ENCODE data around the gene ADSS1. TPM values are rescaled to one million over a fixed set of nuclear protein-coding genes. Genes with fewer than 3 reads are reported as not detected.
A peak's percentile ranks its signal among the peaks of the same experiment; 100 is the strongest.

ADSS1 gene
- total and polyA plus RNA-seq, 3 experiments from 2014 or later, result 1.4 to 1.6 (median 1.5) TPM

DNA sequence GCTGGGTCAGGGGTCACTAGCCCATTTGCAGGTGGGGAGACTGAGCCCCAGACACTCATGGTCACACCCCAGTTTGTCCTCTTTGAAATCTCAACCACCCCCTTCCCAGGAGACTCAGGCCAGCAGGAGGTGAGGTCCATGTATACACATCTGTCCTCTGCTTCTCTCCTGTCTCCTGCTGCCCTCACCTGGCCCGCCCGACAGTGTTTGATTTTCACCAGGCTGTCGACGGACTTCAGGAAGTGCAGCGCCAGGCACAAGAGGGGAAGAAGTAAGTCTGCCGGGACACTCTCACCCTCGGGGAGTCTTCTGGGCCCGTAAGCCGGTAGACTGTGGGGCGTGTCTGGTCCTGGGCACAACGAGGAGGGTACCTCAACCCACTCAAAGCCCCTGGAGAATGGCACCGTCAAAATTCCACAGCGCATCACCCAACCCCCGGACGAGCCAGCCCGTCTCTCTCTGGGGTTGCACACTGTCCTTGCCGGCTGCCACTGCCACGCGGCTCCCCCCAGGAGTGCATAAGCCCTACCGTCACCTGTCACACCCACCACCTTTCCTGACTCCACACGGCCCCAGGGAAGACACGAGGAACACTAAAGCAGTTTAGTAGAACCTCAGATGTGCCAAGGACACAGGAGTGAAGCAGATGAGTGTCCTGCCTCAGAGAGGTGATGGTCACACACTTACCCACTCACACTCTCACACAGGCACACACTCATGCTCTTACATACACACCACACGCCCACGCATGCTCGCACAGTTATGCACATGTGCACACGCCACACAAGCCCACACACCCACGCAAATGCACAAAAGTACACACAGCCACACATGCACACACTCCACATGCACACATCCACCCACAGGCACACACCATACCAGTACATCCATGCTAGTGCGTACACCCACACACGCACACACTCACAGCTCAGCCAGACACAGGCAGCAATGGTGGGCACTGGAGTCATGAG lies 15.8 kb downstream of the ADSS1 start:
- POLR2A ChIA-PET, result no interaction called here
- Mint-ChIP-seq H3K27me3 (no peaks in the 10 kb centered on the region), H3K9me3 (no peaks in the 10 kb centered on the region), H3K4me1 (no peaks in the 10 kb centered on the region), H3K36me3 (peaks cover 0 to 3% (median 0%) of the 10 kb centered on the region in 3 donors), H3K27ac (no peak overlapping the region), H3K4me3 (no peak overlapping the region)
- Histone ChIP-seq H3K36me3 (ENCODE audit: insufficient read depth, low read length) (no peaks in the 10 kb centered on the region), H3K4me3 (ENCODE audit: low read length) (no peak overlapping the region), H3K4me1 (ENCODE audit: insufficient read depth, low read length) (no peaks in the 10 kb centered on the region), H3K9me3 (ENCODE audit: low read length) (no peaks in the 10 kb centered on the region), H3K27ac (ENCODE audit: low read depth, low read length) (no peak overlapping the region), H3K27me3 (ENCODE audit: insufficient read depth, low read length, poor library complexity, severe bottlenecking) (no peaks in the 10 kb centered on the region)
- CTCF ChIA-PET, result no interaction called here
- no peak for DNase-seq

DNA sequence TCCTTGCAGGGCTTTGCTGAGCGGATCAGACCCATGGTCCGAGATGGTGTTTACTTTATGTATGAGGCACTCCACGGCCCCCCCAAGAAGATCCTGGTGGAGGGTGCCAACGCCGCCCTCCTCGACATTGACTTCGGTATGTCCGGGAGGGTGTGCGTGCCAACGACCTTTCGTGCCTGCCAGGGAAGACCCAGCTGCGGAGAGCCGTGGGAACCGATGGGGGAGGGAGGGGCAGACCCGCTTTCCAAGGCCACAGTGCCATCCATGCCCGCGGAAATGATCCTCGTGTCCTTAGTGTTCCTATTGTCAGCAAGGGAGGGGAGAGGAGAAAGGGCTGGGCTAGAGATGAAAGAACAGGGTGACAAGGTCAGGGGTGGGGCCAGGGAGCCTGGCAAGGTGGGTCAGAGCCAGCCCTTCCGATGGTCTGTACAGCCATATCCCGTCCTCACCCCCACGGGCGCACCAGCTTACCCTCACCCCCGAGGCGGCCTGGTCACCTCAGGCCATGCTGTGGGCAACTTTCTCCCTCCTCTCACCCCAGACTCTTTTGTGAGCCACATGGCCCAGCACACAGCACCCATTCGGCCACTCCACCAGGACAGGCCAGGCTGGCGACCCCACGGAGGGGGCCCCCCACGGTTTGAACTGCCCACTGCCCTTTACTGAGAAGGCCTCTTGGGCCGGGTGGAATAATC lies 17.2 kb downstream of the ADSS1 start:
- no peak for DNase-seq
- H3K27ac Mint-ChIP-seq, result no peak overlapping the region
- H3K27me3 Mint-ChIP-seq, result no peaks in the 10 kb centered on the region
- no peaks in the 10 kb centered on the region for H3K27me3 ChIP-seq (ENCODE audit: insufficient read depth, low read length, poor library complexity, severe bottlenecking)
- peaks cover 0 to 3% (median 0%) of the 10 kb centered on the region in 3 donors for H3K36me3 Mint-ChIP-seq
- H3K4me1 Mint-ChIP-seq, result peaks cover 3 to 11% (median 6%) of the 10 kb centered on the region in 3 donors
- H3K4me3 ChIP-seq (ENCODE audit: low read length), result no peak overlapping the region
- no peaks in the 10 kb centered on the region for H3K36me3 ChIP-seq (ENCODE audit: insufficient read depth, low read length)
- no peaks in the 10 kb centered on the region for H3K9me3 ChIP-seq (ENCODE audit: low read length)
- ChIA-PET POLR2A (no interaction called here), CTCF (no interaction called here)
- no peaks in the 10 kb centered on the region for H3K4me1 ChIP-seq (ENCODE audit: insufficient read depth, low read length)
- H3K4me3 Mint-ChIP-seq, result no peak overlapping the region
- H3K9me3 Mint-ChIP-seq, result no peaks in the 10 kb centered on the region
- no peak overlapping the region for H3K27ac ChIP-seq (ENCODE audit: low read depth, low read length)

DNA sequence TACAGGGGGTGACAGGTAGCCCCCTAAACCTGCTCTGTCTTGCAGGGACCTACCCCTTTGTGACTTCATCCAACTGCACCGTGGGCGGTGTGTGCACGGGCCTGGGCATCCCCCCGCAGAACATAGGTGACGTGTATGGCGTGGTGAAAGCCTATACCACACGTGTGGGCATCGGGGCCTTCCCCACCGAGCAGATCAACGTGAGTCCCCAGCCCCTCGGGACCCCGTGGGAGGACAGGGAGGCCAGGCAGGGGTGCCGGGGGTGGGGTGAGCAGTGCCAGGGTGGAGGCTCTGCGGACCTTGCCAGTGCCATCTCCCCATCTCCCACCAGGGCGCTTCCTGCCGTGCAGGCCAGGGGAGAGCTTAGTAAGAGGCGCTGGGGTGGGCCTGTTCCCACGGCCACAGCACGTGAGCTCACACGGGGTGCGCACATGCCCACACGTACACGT lies 17.8 kb downstream of the ADSS1 start:
- CTCF ChIA-PET, result interaction anchor here (1.0 to 1.2 kb wide), 2 partner anchors 10 to 18 kb away, joined by 3 read pairs; partner anchors contain the start of gene ADSS1
- Mint-ChIP-seq H3K9me3 (no peaks in the 10 kb centered on the region), H3K36me3 (peaks cover 0 to 3% (median 0%) of the 10 kb centered on the region in 3 donors), H3K27me3 (no peaks in the 10 kb centered on the region), H3K4me1 (peaks cover 3 to 16% (median 9%) of the 10 kb centered on the region in 3 donors), H3K27ac (no peak overlapping the region), H3K4me3 (no peak overlapping the region)
- POLR2A ChIA-PET, result interaction anchor here (1.1 kb wide), 1 partner anchor 11 kb away, joined by 3 read pairs; the partner anchor contains the start of gene SIVA1
- DNase-seq, result no peak
- Histone ChIP-seq H3K27ac (ENCODE audit: low read depth, low read length) (no peak overlapping the region), H3K4me1 (ENCODE audit: insufficient read depth, low read length) (no peaks in the 10 kb centered on the region), H3K9me3 (ENCODE audit: low read length) (no peaks in the 10 kb centered on the region), H3K4me3 (ENCODE audit: low read length) (no peak overlapping the region), H3K36me3 (ENCODE audit: insufficient read depth, low read length) (no peaks in the 10 kb centered on the region), H3K27me3 (ENCODE audit: insufficient read depth, low read length, poor library complexity, severe bottlenecking) (no peaks in the 10 kb centered on the region)

DNA sequence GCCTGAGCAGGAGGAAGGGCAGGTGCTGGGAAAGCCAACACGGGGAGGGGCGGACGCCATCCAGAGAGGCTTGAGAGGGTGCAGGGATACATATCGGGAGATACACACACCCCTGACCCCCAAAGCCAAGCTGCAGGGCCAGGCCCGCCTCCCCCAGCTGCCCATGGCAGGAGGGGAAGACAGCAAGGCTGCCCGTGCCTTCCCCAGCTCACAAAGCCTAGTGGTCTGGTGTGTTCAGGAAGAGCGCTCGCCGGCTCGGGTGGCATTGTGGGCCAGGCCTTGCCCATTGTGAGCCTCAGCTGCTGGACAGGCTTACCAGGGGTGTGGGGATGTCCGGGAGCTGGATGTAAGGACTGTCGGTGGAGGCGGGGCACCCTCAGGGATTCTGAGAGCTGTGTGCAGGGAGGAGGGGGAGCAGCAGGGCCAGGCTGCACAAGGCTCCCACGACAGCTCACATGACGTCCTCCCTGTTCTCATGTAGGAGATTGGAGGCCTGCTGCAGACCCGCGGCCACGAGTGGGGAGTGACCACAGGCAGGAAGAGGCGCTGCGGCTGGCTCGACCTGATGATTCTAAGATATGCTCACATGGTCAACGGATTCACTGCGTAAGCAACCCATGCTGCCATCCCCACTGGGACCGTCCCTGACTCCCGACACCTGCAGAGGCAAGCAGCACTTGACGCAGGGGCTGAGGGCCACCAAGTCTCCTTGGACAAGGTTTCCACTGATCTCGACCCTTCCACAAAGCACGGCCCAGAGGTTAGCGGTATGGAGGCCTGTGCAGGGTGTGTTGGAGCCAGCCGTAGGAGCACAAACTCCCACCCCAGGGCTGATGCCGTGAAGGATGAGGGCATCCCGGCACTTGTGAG lies 18.8 kb downstream of the ADSS1 start:
- POLR2A ChIA-PET, result interaction anchor here (0.6 to 1.1 kb wide), 2 partner anchors 10 to 868 kb away, joined by 3 read pairs; partner anchors contain the start of gene SIVA1

DNA sequence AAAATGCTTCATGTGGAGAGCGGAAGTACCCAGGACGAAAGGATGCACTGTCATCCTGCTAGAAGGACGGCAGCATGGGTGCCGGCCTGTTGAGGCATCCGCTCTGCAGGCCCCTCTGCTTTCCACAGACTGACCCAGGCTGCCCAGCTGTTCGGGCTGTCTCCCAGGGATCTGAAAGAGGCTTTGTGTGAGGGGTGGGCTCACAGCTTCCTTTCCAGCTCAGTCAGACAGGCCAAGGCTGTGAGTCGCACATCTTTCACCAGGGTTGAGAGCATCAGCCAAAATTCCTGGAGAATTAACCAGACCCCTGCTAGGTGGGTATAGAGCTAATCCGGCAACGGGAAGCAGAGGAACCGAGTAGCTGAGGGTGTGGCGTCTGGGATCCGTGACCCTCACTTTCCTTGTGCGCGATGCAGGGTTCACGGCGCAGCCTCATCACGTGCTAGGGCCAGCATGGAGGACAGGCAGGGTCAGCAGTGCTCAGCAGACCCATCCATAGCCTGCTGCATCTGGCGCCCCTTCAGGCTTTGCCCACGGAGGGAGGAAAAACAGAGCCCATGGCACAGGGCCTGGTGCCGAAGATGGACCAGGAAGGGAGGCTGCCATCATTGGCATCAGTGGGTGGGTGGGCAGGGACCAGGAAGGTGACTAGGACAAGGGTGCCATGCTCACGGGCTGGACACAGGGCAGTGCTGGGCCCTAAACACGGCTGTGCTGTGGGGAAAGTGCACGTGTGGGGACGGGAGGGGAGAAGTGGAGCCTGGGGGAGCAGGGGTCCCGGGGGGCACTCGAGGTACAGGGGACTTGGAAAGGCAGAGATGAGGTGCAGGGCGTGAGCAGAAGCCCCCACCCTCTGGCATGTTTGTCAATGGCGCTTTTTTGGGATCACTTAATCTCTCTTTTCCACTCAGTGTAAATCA lies 19.7 kb downstream of the ADSS1 start:
- no peaks in the 10 kb centered on the region for H3K36me3 ChIP-seq (ENCODE audit: insufficient read depth, low read length)
- POLR2A ChIA-PET, result no interaction called here
- H3K9me3 ChIP-seq (ENCODE audit: low read length), result no peaks in the 10 kb centered on the region
- no peak overlapping the region for H3K27ac ChIP-seq (ENCODE audit: low read depth, low read length)
- no peaks in the 10 kb centered on the region for H3K27me3 ChIP-seq (ENCODE audit: insufficient read depth, low read length, poor library complexity, severe bottlenecking)
- no peaks in the 10 kb centered on the region for H3K4me1 ChIP-seq (ENCODE audit: insufficient read depth, low read length)
- no peaks in the 10 kb centered on the region for H3K9me3 Mint-ChIP-seq
- H3K27me3 Mint-ChIP-seq, result no peaks in the 10 kb centered on the region
- no peak overlapping the region for H3K27ac Mint-ChIP-seq
- no peak for DNase-seq
- no peak overlapping the region for H3K4me3 ChIP-seq (ENCODE audit: low read length)
- CTCF ChIA-PET, result interaction anchor here (1.2 kb wide), 1 partner anchor 25 kb away, joined by 3 read pairs; no protein-coding TSS in a partner anchor
- peaks cover 3 to 16% (median 9%) of the 10 kb centered on the region in 3 donors for H3K4me1 Mint-ChIP-seq
- peaks cover 0 to 3% (median 0%) of the 10 kb centered on the region in 3 donors for H3K36me3 Mint-ChIP-seq
- H3K4me3 Mint-ChIP-seq, result no peak overlapping the region

More for the DNA sequence above, 18.8 kb downstream of the ADSS1 start:
- no peak overlapping the region for H3K4me3 ChIP-seq (ENCODE audit: low read length)
- Mint-ChIP-seq H3K9me3 (no peaks in the 10 kb centered on the region), H3K4me3 (no peak overlapping the region), H3K27me3 (no peaks in the 10 kb centered on the region), H3K36me3 (peaks cover 0 to 3% (median 0%) of the 10 kb centered on the region in 3 donors), H3K27ac (no peak overlapping the region), H3K4me1 (peaks cover 3 to 16% (median 9%) of the 10 kb centered on the region in 3 donors)
- no peak overlapping the region for H3K27ac ChIP-seq (ENCODE audit: low read depth, low read length)
- no peak for DNase-seq
- no peaks in the 10 kb centered on the region for H3K36me3 ChIP-seq (ENCODE audit: insufficient read depth, low read length)
- H3K27me3 ChIP-seq (ENCODE audit: insufficient read depth, low read length, poor library complexity, severe bottlenecking), result no peaks in the 10 kb centered on the region
- CTCF ChIA-PET, result interaction anchor here (1.0 to 1.2 kb wide), 3 partner anchors 9 to 26 kb away, joined by 3 read pairs; partner anchors contain the start of gene ADSS1
- no peaks in the 10 kb centered on the region for H3K4me1 ChIP-seq (ENCODE audit: insufficient read depth, low read length)
- H3K9me3 ChIP-seq (ENCODE audit: low read length), result no peaks in the 10 kb centered on the region

DNA sequence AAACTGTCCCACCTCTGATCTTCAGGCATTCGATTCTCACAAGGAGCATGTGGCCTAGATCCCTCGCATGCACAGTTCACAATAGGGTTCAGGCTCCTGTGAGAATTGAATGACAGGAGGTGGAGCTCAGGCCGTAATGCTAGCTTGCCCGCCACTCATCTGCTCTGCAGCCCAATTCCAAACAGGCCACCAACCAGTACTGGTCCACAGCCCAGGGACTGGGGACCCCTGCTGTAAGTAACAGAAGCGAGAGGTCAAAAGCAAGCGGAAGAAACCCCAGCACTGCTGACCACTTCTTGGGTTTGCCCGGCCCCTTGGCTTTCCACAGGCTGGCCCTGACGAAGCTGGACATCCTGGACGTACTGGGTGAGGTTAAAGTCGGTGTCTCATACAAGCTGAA lies 20.5 kb downstream of the ADSS1 start:
- H3K4me3 Mint-ChIP-seq, result no peak overlapping the region
- H3K36me3 ChIP-seq (ENCODE audit: insufficient read depth, low read length), result no peaks in the 10 kb centered on the region
- CTCF ChIA-PET, result no interaction called here
- H3K36me3 Mint-ChIP-seq, result peaks cover 0 to 3% (median 0%) of the 10 kb centered on the region in 3 donors
- no peaks in the 10 kb centered on the region for H3K9me3 Mint-ChIP-seq
- no peak overlapping the region for H3K4me3 ChIP-seq (ENCODE audit: low read length)
- no peak overlapping the region for H3K27ac ChIP-seq (ENCODE audit: low read depth, low read length)
- peak overlapping the region in 2 of 8 donors; percentile 14 to 84 for H3K27ac Mint-ChIP-seq
- H3K4me1 ChIP-seq (ENCODE audit: insufficient read depth, low read length), result no peaks in the 10 kb centered on the region
- H3K9me3 ChIP-seq (ENCODE audit: low read length), result no peaks in the 10 kb centered on the region
- H3K4me1 Mint-ChIP-seq, result peaks cover 3 to 16% (median 9%) of the 10 kb centered on the region in 3 donors
- POLR2A ChIA-PET, result no interaction called here
- no peak for DNase-seq
- H3K27me3 Mint-ChIP-seq, result no peaks in the 10 kb centered on the region
- H3K27me3 ChIP-seq (ENCODE audit: insufficient read depth, low read length, poor library complexity, severe bottlenecking), result no peaks in the 10 kb centered on the region

DNA sequence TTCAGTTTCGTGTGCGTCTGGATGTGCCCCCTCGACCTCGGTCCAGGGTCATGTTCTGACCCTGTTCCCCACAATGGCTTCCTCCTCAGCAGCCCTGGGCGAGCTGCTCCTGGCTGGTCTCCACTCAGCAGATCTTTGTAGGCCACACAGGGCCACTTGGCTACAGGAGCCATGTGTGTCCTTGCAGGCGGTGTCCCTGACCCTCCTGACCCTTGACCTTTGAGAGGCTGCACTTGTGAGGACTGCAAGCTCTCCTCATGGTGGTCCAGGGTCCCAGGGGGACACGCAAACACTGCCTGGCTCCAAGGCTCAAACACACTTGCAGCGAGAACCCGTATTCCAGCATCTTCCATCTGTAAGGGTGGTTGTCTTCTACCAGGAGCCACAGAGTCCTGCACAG lies 21.4 kb downstream of the ADSS1 start:
- no peak overlapping the region for H3K4me3 ChIP-seq (ENCODE audit: low read length)
- CTCF ChIA-PET, result interaction anchor here (1.4 kb wide), 1 partner anchor 22 kb away, joined by 3 read pairs; no protein-coding TSS in a partner anchor
- no peaks in the 10 kb centered on the region for H3K27me3 ChIP-seq (ENCODE audit: insufficient read depth, low read length, poor library complexity, severe bottlenecking)
- H3K36me3 ChIP-seq (ENCODE audit: insufficient read depth, low read length), result no peaks in the 10 kb centered on the region
- Mint-ChIP-seq H3K4me3 (no peak overlapping the region), H3K27me3 (no peaks in the 10 kb centered on the region), H3K36me3 (no peaks in the 10 kb centered on the region), H3K4me1 (peaks cover 3 to 16% (median 9%) of the 10 kb centered on the region in 3 donors), H3K27ac (no peak overlapping the region), H3K9me3 (no peaks in the 10 kb centered on the region)
- POLR2A ChIA-PET, result interaction anchor here (0.8 kb wide), 1 partner anchor 9 kb away, joined by 3 read pairs; no protein-coding TSS in a partner anchor
- H3K9me3 ChIP-seq (ENCODE audit: low read length), result no peaks in the 10 kb centered on the region
- H3K4me1 ChIP-seq (ENCODE audit: insufficient read depth, low read length), result no peaks in the 10 kb centered on the region
- no peak for DNase-seq
- H3K27ac ChIP-seq (ENCODE audit: low read depth, low read length), result no peak overlapping the region
